Uterus (tissue), 2 donors: ENCODE measurements around the gene ENDOD1.

Experiments
- POLR2A ChIP-seq, 2 donors: fragments of 450-650 bp; IDR thresholded peaks; one replicate each; pipeline ENCODE4 v1.6.1; 2016; ENCODE audit warnings: antibody characterized with exemption in 2 of 2, mild to moderate bottlenecking in 1 of 2, moderate library complexity in 1 of 2
- TF ChIP-seq, protein P1 (sequence below), 4 experiments: fragments of 200-600 bp in 2 of 4; fragments of 450-650 bp in 2 of 4; sonication (generic) in 2 of 4; IDR thresholded peaks; one replicate each; pipeline ENCODE4 v1.5.1; 2016 to 2019; ENCODE audit warnings: antibody characterized with exemption in 4 of 4, mild to moderate bottlenecking in 2 of 4, moderate library complexity in 1 of 4

DNA sequence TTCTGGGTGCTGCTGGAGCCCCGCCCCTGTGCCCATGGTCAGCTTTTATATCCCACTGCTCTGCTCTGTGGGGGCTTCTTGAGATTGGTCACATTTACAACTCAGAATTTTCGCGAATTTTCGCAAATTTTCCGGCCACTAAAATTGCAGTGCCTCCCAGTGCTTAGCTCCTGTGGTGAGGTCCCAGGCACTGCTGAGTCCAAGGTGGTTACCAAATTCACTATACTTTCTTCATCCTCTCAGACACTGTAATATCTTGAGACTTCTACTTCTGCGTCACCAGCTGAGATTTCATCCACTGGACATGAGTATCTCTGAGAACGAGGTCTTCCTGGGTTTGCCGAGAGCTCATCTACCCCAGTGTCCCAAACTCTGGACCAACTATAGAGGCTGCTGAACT is 31.7 kb upstream of the ENDOD1 start:
- TF ChIP-seq POLR2A (IDR thresholded peaks at IDR 0.05), result no peak
- TF ChIP-seq, protein P1, sequence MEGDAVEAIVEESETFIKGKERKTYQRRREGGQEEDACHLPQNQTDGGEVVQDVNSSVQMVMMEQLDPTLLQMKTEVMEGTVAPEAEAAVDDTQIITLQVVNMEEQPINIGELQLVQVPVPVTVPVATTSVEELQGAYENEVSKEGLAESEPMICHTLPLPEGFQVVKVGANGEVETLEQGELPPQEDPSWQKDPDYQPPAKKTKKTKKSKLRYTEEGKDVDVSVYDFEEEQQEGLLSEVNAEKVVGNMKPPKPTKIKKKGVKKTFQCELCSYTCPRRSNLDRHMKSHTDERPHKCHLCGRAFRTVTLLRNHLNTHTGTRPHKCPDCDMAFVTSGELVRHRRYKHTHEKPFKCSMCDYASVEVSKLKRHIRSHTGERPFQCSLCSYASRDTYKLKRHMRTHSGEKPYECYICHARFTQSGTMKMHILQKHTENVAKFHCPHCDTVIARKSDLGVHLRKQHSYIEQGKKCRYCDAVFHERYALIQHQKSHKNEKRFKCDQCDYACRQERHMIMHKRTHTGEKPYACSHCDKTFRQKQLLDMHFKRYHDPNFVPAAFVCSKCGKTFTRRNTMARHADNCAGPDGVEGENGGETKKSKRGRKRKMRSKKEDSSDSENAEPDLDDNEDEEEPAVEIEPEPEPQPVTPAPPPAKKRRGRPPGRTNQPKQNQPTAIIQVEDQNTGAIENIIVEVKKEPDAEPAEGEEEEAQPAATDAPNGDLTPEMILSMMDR (IDR thresholded peaks at IDR 0.05), result no peak
